Erythroblast (primary cell): ENCODE data around the gene EPN3.
A peak's percentile ranks its signal among the peaks of the same experiment; 100 is the strongest.

Experiments
- GATA1 ChIP-seq: IDR thresholded peaks from 2 replicates; pipeline ENCODE4 v1.6.1; 2011; ENCODE audit warnings: low read depth, mild to moderate bottlenecking, control low read depth, low read length, moderate library complexity
- POLR2A ChIP-seq: IDR thresholded peaks from 2 replicates; pipeline ENCODE4 v1.6.1; 2011; ENCODE audit warnings: mild to moderate bottlenecking, low read length

- TF ChIP-seq POLR2A (peak; percentile 77), GATA1 (no peak)
These were observed 23.7 kb upstream of the EPN3 start for GRCh38 chr17:50508573-50509460.
